Measurements from ENCODE around the gene RDH16.

GRCh38 chr12:56929780-56930179 is 27.6 kb downstream of the RDH16 start:
- TF ChIP-seq CTCF (IDR thresholded peaks at IDR 0.05; ENCODE audit: extremely low read depth in 1 of 2, insufficient read depth in 1 of 2, low read depth in 1 of 2, low read length in 2 of 2): no peak
- no peak for TF ChIP-seq POLR2AphosphoS5 (IDR thresholded peaks at IDR 0.05; ENCODE audit: insufficient read depth, low read depth, low read length)
- TF ChIP-seq POLR2A (IDR thresholded peaks at IDR 0.05; ENCODE audit: low read depth, low read length): no peak
